HG03280 (cell line): Measurements from ENCODE around the gene ARAF.

ENCODE experiments used
- ATAC-seq: cut with Tn5 transposase; IDR thresholded peaks from one replicate; pipeline ENCODE4 v1.9.1; 2021; ENCODE audit warnings: mild to moderate bottlenecking, moderate library complexity; ENCODE audit not compliant: unreplicated experiment

The ARAF gene

GRCh38 chrX:47563801-47564315 is 2.9 kb downstream of the ARAF start:
- ATAC-seq: no peak

- ATAC-seq: no peak
These were observed 3.6 kb downstream of the ARAF start for GRCh38 chrX:47564438-47565085.

- ATAC-seq: no peak
These were observed 5.8 kb downstream of the ARAF start for GRCh38 chrX:47566841-47567240.

- ATAC-seq: no peak
These were observed 7.8 kb downstream of the ARAF start for GRCh38 chrX:47568656-47569295.

- no peak for ATAC-seq
These were observed 9.8 kb downstream of the ARAF start for GRCh38 chrX:47570794-47571193.

- ATAC-seq: no peak
These were observed 10.2 kb downstream of the ARAF start for GRCh38 chrX:47571215-47571614.

- ATAC-seq: no peak
These were observed 10.9 kb downstream of the ARAF start for GRCh38 chrX:47571896-47572295.

- no peak for ATAC-seq
These were observed 11.9 kb downstream of the ARAF start for GRCh38 chrX:47572773-47573340.

- no peak for ATAC-seq
These were observed 12.5 kb downstream of the ARAF start for GRCh38 chrX:47573341-47574075.

GRCh38 chrX:47574076-47574546 is 13.1 kb downstream of the ARAF start:
- no peak for ATAC-seq

- ATAC-seq: no peak
These were observed 13.7 kb downstream of the ARAF start for GRCh38 chrX:47574547-47575301.

GRCh38 chrX:47576021-47576898 is 15.3 kb downstream of the ARAF start:
- no peak for ATAC-seq

- no peak for ATAC-seq
These were observed 16.4 kb downstream of the ARAF start for GRCh38 chrX:47577424-47577823.

- ATAC-seq: no peak
These were observed 16.9 kb downstream of the ARAF start for GRCh38 chrX:47577901-47578300.

GRCh38 chrX:47578692-47579091 is 17.7 kb downstream of the ARAF start:
- no peak for ATAC-seq

- ATAC-seq: no peak
These were observed 18.5 kb downstream of the ARAF start for GRCh38 chrX:47579537-47579936.

GRCh38 chrX:47581731-47582647 is 21.0 kb downstream of the ARAF start, which contains the start of gene TIMP1:
TIMP1 (plus strand) TSS chrX:47582436; CDS start chrX:47583416, 980 bp downstream.
- peak; percentile 73 for ATAC-seq

- ATAC-seq: no peak
These were observed 22.3 kb downstream of the ARAF start for GRCh38 chrX:47583240-47583861.
